ENCODE data around the gene OR2Y1.
A peak's percentile ranks its signal among the peaks of the same experiment; 100 is the strongest.
"Not testable (repeated sequence)": the region's sequence is repeated elsewhere in the genome, so short reads cannot be mapped to it uniquely, and the experiment has no call there.

The OR2Y1 gene

DNA sequence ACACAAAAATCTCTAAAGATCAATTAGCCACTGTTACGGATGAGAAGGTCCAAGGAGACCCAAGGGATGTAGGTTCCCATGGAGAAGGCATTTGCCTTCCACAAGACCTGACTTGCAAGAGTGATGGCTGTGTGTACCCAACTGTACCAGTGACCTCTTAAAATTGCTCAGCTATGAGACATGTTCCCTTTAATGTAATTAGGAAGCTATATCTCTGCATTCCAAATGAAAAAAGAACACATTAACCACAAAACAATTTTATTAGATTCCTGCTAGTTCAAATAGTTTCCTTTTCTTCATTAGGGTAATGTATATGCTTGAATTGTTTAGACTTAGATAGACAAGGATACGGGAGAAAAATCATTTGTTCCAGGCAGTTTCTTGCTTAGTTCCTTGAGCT lies 3.3 kb downstream of the OR2Y1 start:
- no peak for DNase-seq

DNA sequence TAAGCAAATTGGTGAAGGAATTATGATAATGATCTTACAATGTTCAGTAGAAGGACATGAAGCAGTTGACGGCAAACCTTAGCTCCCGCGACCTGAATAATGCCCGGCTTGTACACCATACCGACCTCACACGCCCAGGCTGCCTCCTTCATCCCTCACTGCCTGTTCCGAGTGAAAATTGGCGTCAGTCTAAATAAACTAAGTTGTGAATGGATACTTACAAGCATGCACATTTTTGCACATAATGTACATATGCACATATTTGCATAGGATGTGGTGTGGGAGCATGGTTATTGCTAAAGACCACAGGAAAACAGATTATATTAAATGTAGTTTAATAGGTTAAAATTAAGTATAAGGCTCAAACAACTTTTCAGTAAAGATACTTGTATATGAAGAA lies 14.9 kb downstream of the OR2Y1 start:
- no peak for DNase-seq

- DNase-seq = no peak
Measured at GRCh38 chr5:180723936-180724335, 15.9 kb downstream of the OR2Y1 start.

- DNase-seq = no peak
Measured at GRCh38 chr5:180720486-180720885, 19.4 kb downstream of the OR2Y1 start.

DNA sequence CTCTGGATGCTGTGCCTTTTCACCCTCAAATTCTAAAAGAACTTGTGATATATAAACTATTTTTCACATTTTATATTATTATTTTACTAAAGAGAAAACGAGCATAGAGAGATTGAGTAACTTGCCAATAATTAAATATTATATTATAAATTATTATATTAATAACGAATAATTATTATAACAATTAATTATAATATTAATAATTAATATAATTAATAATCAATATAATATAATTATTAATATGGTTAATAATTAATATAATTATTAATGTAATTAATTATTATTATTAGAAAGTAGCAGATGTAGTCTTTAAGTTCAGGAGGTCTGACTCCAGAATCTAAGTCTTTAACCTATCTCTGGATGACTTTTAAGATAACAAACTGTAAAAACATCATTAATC lies 20.1 kb downstream of the OR2Y1 start:
- DNase-seq = no peak

DNA sequence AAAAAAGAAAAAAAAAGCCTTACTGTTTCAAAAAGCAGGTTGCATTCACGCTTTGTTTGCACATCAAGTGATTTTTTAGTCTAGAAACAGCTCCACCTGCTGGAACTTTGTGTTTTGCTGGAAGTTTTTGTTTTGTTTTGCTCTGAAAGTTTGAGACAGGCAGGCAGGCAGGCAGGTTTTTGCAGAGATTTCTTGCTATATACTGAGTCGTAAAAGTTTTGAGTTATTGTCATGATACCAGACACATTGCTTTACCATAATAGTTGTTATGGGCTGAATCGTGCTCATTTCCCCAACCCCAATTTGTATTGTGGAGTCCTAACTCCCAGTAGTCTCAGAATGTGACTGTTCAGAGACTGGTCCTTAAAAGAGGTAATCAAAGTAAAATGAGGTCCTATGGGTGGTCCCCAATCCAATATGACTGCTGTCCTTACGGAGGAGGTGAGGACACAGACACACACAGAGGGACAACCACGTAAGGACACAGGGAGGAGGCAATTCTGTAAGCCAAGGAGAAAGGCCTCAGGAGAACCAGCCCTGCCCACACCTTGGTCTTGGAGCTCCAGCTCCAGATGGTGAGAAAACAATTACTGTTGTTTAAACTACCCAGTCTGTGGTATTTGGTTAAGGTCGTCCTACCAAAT lies 20.9 kb downstream of the OR2Y1 start:
- peak; percentile 7 for DNase-seq

GRCh38 chr5:180717989-180718388 lies 21.9 kb downstream of the OR2Y1 start:
- no peak for DNase-seq

DNA sequence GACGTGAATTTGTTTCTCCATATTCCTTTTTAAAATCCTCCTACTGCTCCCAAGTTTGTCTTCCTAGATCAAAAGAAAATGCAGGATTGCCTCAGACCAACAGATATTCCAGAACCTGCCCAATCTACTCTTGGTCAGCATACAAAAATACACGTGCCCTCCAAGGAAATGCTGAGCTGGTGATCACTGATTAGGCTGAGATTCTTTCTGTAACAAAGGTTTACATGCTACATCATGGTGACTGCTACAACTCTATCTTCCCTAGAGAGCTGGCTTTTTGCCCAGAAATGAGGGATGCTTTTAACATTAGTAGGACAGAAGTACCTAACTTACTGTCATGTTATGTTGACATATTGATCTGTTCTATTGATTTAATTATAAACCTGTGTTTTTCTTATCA lies 35.5 kb downstream of the OR2Y1 start:
- no peak for DNase-seq

GRCh38 chr5:180703912-180704311 lies 35.9 kb downstream of the OR2Y1 start:
- no peak for DNase-seq

DNA sequence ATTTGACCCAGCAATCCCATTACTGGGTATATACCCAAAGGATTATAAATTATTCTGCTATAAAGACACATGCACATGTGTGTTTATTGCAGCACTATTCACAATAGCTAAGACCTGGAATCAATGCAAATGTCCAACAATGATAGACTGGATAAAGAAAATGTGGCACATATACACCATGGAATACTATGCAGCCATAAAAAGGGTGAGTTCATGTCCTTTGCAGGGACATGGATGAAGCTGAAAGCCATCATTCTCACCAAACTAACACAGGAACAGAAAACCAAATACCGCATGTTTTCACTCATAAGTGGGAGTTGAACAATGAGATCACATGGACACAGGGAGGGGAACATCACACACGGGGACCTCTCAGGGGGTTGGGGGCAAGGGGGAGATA lies 36.5 kb downstream of the OR2Y1 start:
- not testable (repeated sequence) for DNase-seq

- not testable (repeated sequence) for DNase-seq
Measured at GRCh38 chr5:180700440-180700839, 39.4 kb downstream of the OR2Y1 start.

DNA sequence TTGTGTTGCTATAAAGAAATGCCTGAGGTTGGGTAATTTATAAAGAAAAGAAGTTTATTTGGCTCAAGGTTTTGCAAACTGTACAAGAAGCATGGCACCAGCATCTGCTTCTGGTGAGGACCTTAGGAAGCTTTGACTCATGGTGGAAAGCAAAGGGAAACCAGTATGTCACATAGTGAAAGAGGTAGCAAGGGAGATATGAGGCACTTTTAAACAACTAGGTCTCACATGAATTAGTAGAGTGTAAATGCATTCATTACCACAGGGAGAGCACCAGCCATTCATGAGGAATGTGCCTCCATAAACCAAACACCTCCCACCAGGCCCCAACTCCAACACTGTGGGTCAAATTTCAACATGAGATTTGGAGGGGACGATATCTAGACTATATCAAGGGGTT lies 40.8 kb downstream of the OR2Y1 start:
- no peak for DNase-seq

GRCh38 chr5:180696116-180696515 lies 43.7 kb downstream of the OR2Y1 start:
- DNase-seq = no peak

DNA sequence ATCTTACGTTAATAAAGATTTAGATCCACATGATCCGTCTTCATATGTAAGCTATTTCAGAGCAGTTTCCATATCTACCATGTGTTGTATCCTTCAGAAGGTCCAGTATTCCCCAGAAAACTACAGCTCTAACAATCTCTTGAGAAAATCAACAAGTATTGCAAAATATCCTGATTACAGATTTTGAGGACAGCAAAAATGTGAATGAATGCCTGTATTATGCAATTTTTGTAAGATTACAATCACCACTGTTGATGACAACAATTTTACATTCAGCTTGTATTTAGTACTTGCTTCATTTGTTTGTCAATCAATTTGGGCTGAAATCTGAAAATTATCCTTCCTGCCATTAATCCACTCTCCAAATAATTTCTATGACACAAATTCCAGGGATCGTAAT lies 47.4 kb downstream of the OR2Y1 start:
- DNase-seq = no peak

DNA sequence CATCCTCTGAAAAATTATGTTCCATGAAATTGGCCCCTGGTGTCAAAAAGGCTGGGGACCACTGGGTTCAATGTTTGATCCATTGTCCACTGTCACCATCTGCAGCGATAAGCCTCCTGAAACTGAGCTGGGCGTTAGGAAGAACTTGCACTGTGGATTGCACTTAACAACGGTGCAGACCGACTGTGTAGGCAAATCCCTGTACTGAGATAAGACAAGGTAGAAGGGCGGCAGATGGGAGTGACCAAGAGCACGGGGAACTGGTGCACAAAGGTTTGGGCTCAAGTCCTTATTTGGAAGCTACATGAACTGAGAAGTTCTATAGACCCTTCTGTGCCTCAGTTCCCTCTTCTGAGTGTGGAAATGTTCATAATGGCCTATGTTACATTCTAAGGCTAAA lies 48.8 kb downstream of the OR2Y1 start:
- DNase-seq = no peak

DNA sequence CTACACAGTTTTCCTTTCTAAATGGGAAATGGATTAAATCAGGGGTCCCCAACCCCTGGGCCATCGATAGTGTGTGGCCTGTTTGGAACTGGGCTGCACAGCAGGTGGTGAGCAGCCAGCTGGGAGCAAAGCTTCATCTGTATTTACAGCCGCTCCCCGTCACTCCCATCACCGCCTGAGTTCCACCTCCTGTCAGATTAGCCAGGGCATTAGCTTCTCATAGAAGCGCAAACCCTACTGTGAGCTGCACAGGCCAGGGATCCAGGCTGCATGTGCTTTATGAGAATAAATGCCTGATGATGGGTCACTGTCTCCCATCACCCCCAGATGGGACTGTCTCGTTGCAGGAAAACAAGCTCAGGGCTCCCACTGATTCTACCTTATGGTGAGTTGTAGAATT lies 49.3 kb downstream of the OR2Y1 start:
- no peak for DNase-seq

DNA sequence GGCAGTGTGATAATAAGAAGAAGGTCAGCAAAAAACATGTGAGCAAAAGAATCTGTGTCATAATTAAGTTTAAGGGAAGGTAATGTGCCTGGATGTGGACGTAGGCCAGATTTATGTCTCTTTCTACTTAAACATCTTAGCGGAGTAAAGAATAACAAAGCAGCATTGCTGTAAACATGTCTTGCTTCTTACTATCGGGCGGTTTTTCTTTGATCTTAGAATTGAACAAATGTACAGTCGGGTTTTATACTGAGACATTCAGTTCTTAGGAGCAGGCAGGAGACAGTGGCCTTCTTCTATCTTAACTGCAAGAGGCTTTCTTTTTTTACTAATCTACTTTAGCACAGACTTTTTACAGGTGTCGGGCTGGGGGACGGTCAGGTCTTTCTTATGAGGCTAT lies 50.1 kb downstream of the OR2Y1 start:
- no peak for DNase-seq

All from activated naive CD4-positive, alpha-beta T cell treated with Interleukin-2 at 50 U/mL for 16 hours (primary cell).